Transverse colon (tissue), 4 donors: ENCODE measurements around the gene WWOX. TPM values are rescaled to one million over a fixed set of nuclear protein-coding genes. Genes with fewer than 3 reads are reported as not detected.

Experiments used
- DNase-seq: peaks from one replicate; pipeline ENCODE4 v3.0.0-alpha.2; 2019
- H3K27ac ChIP-seq, 4 donors: fragments of 200-600 bp; sonication (generic); 2 replicates each; pipeline ENCODE4 v1.5.1; 2016 to 2018; ENCODE audit warnings: inconsistent platforms in 4 of 4
- H3K27me3 ChIP-seq: fragments of 200-600 bp; sonication (generic); 2 replicates; pipeline ENCODE4 v1.5.1; 2017; ENCODE audit warnings: inconsistent platforms
- H3K36me3 ChIP-seq, 4 donors: fragments of 200-600 bp; sonication (generic); 2 replicates each; pipeline ENCODE4 v1.5.1; 2017 to 2019; ENCODE audit warnings: inconsistent platforms in 4 of 4
- H3K4me1 ChIP-seq, 4 donors: fragments of 200-600 bp; sonication (generic); 2 replicates each; pipeline ENCODE4 v1.5.1; 2017 to 2020; ENCODE audit warnings: inconsistent platforms in 4 of 4
- H3K4me3 ChIP-seq, 4 donors: fragments of 200-600 bp; sonication (generic); 1 replicate in 1 of 4; 2 replicates in 3 of 4; pipeline versions ENCODE4 v1.5.1 to v1.6.1; 2017 to 2019; ENCODE audit warnings: inconsistent platforms in 4 of 4
- H3K9me3 ChIP-seq, 2 donors: fragments of 200-600 bp; sonication (generic); 2 replicates each; pipeline ENCODE4 v1.5.1; 2017 to 2019; ENCODE audit warnings: inconsistent platforms in 2 of 2
- EP300 ChIP-seq: sonication (generic); formaldehyde crosslinking; IDR thresholded peaks from one replicate; pipeline ENCODE4 v1.6.1; 2017; ENCODE audit warnings: antibody characterized with exemption, low read depth
- POLR2A ChIP-seq: fragments of 450-650 bp; IDR thresholded peaks from one replicate; pipeline ENCODE4 v1.6.1; 2016; ENCODE audit warnings: antibody characterized with exemption, mild to moderate bottlenecking, moderate library complexity
- POLR2AphosphoS5 ChIP-seq, 3 donors: sonication (generic); formaldehyde crosslinking; IDR thresholded peaks; one replicate each; pipeline ENCODE4 v1.6.1; 2016; ENCODE audit warnings: antibody characterized with exemption in 3 of 3
- WGBS, 2 donors: methylation state at CpG; one replicate each; pipeline ENCODE4 v1.1.5; 2018; ENCODE audit warnings: low coverage in 1 of 2; 5-methylcytosine and 5-hydroxymethylcytosine counted together
- in situ Hi-C, 4 donors: fragments of 200-750 bp; cut with MboI; loops; one replicate each; pipeline versions ENCODE4 v1.15.0 to v1.15.1; 2017; ENCODE audit warnings: low sequenced_read_pairs in 3 of 4, low pct_ligation_motif_present in 1 of 4, low pct_unique_long_range_greater_than_20kb in 1 of 4
- intact Hi-C: fragments of 100-400 bp; cut with DNase I; formaldehyde crosslinking; loops from one replicate; pipeline ENCODE4 v1.15.1; 2023; ENCODE audit warnings: low total_unique reads
- total RNA-seq, 4 donors: library from RNA; depleted of rRNA; stranded (reverse); fragments of >200 nt; gene quantifications; one replicate each; pipeline ENCODE4 v1.1.0, GENCODE V29; 2016
- TF ChIP-seq, protein P1 (sequence below), 5 experiments: fragments of 200-600 bp in 3 of 5; fragments of 450-650 bp in 2 of 5; sonication (generic) in 3 of 5; IDR thresholded peaks; 1 replicate in 2 of 5; 2 replicates in 3 of 5; pipeline ENCODE4 v1.5.1; 2016 to 2017; ENCODE audit warnings: antibody characterized with exemption in 5 of 5, inconsistent platforms in 3 of 5, mild to moderate bottlenecking in 2 of 5, moderate library complexity in 1 of 5

WWOX gene
- total RNA-seq, 4 donors from 2014 or later: 11.2 to 53.8 (median 24.8) TPM

DNA sequence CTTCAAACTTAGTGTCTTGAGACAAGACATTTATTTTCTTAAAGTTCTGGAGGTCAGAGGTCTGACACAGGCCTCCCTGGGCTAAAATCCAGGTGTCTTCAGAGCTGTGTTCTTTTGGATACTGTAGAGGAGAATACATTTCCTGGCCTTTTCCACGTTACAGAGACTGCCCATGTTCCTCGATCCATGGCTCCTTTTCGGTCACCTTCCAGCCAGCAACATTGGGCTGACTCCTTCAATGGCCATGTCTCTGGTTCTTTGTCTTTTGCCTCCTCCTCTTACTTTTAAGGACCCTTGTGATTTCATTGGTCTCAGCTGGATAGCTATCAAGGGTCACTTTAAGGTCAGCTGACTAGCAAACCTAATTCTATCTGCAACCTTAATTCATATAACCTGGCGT, 212.4 kb downstream of the WWOX start:
- Histone ChIP-seq H3K27me3 (no peaks in the 10 kb centered on the region), H3K36me3 (no peaks in the 10 kb centered on the region), H3K27ac (no peak overlapping the region), H3K4me1 (peaks cover 0 to 4% (median 0%) of the 10 kb centered on the region in 4 donors), H3K9me3 (no peaks in the 10 kb centered on the region), H3K4me3 (no peak overlapping the region)
- TF ChIP-seq, protein P1, sequence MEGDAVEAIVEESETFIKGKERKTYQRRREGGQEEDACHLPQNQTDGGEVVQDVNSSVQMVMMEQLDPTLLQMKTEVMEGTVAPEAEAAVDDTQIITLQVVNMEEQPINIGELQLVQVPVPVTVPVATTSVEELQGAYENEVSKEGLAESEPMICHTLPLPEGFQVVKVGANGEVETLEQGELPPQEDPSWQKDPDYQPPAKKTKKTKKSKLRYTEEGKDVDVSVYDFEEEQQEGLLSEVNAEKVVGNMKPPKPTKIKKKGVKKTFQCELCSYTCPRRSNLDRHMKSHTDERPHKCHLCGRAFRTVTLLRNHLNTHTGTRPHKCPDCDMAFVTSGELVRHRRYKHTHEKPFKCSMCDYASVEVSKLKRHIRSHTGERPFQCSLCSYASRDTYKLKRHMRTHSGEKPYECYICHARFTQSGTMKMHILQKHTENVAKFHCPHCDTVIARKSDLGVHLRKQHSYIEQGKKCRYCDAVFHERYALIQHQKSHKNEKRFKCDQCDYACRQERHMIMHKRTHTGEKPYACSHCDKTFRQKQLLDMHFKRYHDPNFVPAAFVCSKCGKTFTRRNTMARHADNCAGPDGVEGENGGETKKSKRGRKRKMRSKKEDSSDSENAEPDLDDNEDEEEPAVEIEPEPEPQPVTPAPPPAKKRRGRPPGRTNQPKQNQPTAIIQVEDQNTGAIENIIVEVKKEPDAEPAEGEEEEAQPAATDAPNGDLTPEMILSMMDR (IDR thresholded peaks at IDR 0.05): no peak
- TF ChIP-seq EP300: no peak
- no peak for TF ChIP-seq POLR2A
- TF ChIP-seq POLR2AphosphoS5 (IDR thresholded peaks at IDR 0.05): no peak
- intact Hi-C loops: no loop called here
- in situ Hi-C loops: no loop called here
- WGBS, 2 donors: 86 to 90% methylated on average over 1 to 4 of the region's 4 CpGs
- DNase-seq: no peak

DNA sequence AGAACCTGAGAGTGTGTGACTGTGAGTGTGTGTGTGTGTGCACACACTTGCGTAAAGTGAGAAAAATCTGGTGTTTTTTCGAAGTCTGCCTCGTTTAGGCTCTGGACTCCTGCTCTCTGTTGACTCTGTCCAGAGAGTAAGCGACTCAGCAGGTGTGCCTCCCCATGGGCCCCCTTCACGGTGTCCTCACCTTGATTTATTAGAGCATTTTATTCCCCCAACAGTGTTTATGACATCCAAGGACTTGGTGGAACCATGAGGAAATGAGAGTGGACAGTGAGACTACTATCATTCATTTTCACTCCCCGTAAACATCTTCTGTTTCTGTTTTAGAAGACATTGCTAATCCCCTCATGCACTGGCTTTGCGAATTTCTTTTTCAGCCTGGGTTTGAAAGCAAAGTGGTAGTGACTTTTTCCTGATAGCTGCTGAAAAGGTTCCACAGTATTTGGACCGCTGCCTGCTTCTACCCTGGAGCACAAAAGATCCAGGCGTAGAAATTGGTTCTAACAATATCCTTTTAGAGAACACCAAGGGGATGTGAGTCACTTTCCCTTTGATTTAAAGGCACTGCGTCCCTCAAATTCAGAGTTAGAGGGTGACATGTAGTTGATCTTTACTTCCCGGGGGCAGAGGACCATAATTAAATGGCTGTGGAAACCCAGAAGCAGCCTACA, 218.2 kb downstream of the WWOX start:
- H3K4me1 ChIP-seq: no peaks in the 10 kb centered on the region
- H3K27me3 ChIP-seq: no peaks in the 10 kb centered on the region
- intact Hi-C loops (no loop called here), in situ Hi-C loops (no loop called here)
- no peak for DNase-seq
- TF ChIP-seq EP300 (no peak), POLR2AphosphoS5 (IDR thresholded peaks at IDR 0.05) (no peak), POLR2A (no peak)
- TF ChIP-seq, protein P1 (IDR thresholded peaks at IDR 0.05): no peak
- H3K36me3 ChIP-seq: no peaks in the 10 kb centered on the region
- H3K4me3 ChIP-seq: no peak overlapping the region
- no peaks in the 10 kb centered on the region for H3K9me3 ChIP-seq
- no peak overlapping the region for H3K27ac ChIP-seq
- 69 to 75% methylated on average over 9 to 11 of the region's 11 CpGs for WGBS, 2 donors

DNA sequence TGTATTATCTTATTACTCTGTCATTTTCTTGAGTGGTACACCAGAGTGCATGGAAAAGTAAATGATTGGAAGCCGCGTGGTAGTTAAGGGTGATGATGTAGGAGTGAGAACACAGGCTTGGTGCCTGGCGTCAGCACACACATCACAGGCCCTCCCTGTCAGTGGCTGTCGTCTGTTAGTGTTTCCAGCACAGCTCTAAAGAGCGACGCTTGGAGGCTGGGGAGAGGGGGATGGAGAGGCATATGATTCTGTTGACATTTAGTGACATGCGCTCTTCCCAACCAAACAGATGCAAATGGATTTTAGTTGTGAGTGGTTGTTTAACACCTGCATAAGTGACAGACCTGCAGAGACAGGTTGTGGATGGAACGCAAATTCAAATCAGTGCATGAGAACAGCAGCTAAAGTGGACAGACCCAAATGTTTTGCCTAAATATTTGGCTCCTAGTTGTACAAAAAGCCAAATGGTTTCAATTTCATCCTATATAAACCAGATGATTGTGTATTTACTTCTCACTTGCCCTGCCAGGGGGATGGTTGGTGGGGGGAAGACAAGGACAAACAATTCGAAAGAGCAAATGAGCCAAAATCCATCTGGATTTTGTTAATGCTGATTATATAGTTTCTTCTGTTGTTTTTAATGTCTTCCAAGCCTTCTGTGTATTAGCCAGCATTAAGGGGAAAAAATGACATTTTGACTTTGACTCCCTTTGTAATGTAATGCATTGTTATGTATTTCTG, 222.3 kb downstream of the WWOX start:
- H3K27me3 ChIP-seq: no peaks in the 10 kb centered on the region
- H3K4me1 ChIP-seq: no peaks in the 10 kb centered on the region
- H3K4me3 ChIP-seq: no peak overlapping the region
- in situ Hi-C loops (no loop called here), intact Hi-C loops (no loop called here)
- H3K27ac ChIP-seq: no peak overlapping the region
- DNase-seq: no peak
- 84 to 93% methylated on average over 5 to 9 of the region's 9 CpGs for WGBS, 2 donors
- H3K9me3 ChIP-seq: no peaks in the 10 kb centered on the region
- TF ChIP-seq, protein P1 (IDR thresholded peaks at IDR 0.05): no peak
- TF ChIP-seq POLR2A (no peak), EP300 (no peak), POLR2AphosphoS5 (IDR thresholded peaks at IDR 0.05) (no peak)
- no peaks in the 10 kb centered on the region for H3K36me3 ChIP-seq

DNA sequence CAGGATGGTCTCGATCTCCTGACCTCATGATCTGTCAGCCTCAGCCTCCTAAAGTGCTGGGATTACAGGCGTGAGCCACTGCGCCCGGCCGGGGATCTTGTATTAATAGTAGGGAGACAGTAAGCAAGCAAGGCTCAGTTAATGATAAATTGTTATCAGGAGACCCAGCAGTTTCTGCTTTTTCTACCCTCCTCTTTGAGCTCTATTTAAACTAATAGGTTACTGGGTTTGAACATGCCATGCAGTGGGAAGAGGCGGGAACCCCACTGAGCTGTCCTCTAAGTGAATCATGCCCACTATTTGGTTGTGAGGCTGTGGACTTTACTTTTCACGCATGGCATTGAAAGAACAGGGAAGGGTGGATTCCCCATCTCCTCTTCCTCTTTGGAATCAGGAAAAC, 223.9 kb downstream of the WWOX start:
- H3K27ac ChIP-seq: no peak overlapping the region
- intact Hi-C loops (no loop called here), in situ Hi-C loops (no loop called here)
- H3K4me3 ChIP-seq: no peak overlapping the region
- H3K4me1 ChIP-seq: no peaks in the 10 kb centered on the region
- TF ChIP-seq POLR2A (no peak), EP300 (no peak), POLR2AphosphoS5 (IDR thresholded peaks at IDR 0.05) (no peak)
- TF ChIP-seq, protein P1 (IDR thresholded peaks at IDR 0.05): no peak
- no peaks in the 10 kb centered on the region for H3K9me3 ChIP-seq
- no peaks in the 10 kb centered on the region for H3K36me3 ChIP-seq
- WGBS, 2 donors: 94 to 100% methylated on average over 2 to 7 of the region's 7 CpGs
- no peaks in the 10 kb centered on the region for H3K27me3 ChIP-seq
- DNase-seq: no peak
